ENCODE measurements around the gene CLIC1. TPM values are rescaled to one million over a fixed set of nuclear protein-coding genes. Genes with fewer than 3 reads are reported as not detected.

CLIC1 gene
- total RNA-seq, 2 experiments from 2014 or later = 314 to 413 TPM

DNA sequence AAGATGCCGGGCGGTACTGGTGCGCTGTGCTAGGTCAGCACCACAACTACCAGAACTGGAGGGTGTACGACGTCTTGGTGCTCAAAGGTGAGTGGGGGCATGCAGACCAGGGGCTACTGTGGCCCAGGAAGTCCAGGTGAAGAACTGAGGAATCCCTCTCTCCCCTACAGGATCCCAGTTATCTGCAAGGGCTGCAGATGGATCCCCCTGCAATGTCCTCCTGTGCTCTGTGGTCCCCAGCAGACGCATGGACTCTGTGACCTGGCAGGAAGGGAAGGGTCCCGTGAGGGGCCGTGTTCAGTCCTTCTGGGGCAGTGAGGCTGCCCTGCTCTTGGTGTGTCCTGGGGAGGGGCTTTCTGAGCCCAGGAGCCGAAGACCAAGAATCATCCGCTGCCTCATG lies 28.6 kb downstream of the CLIC1 start:
- CTCF ChIA-PET (ENCODE audit: unreplicated experiment) = no interaction called here
- H4K20me1 ChIP-seq (ENCODE audit: insufficient read depth, low read length) = no peaks in the 10 kb centered on the region
- intact Hi-C loops (cut with micrococcal nuclease; ENCODE audit: unreplicated experiment) = loop anchor here (10.0 kb wide), 1 partner anchor 247 kb away; the partner anchor contains the start of genes NELFE and SKIC2

DNA sequence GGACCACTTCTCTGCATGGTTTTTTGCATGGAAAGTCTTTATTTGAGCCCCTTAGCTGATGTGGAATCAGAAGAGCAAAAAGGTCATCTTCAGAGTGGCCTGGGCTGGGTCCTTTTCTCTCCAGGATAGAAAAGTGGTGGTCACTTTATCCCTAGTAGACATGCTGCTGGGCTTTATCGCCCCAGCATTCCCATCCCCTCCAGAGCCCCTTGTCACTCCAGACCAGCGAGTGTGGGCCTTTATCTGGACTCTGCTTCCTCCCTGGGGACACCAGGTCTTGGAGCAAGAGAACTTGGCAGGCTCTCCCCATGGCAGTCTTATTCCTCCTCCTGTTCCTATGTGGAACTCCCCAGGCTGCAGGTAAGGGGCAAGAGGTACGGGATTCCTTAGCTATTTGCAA lies 29.7 kb downstream of the CLIC1 start, which contains the start of gene LY6G6F:
Gene LY6G6F, plus strand, starts transcription at position 268 of the 400 bp plus-strand sequence. Its CDS starts 41 bp downstream, at position 309.
- Histone ChIP-seq H3K9me3 (ENCODE audit: low read length) (no peaks in the 10 kb centered on the region), H3K4me2 (ENCODE audit: low read length) (no peak within 1 kb of the TSS), H3K79me2 (ENCODE audit: insufficient read depth, low read depth, low read length) (peaks cover 11% of the 10 kb centered on the region; the same call in 1 of the 2 replicates), H3K9me2 (ENCODE audit: insufficient read depth, low read length) (no peaks in the 10 kb centered on the region), H3K27ac (ENCODE audit: low read depth, low read length, poor library complexity, severe bottlenecking) (no peak within 1 kb of the TSS), H3K4me3 (ENCODE audit: low read depth, low read length, poor library complexity, severe bottlenecking) (no peak within 1 kb of the TSS), H2AFZ (ENCODE audit: low read length) (no peak within 1 kb of the TSS), H3K36me3 (ENCODE audit: insufficient read depth, low read length) (no peaks in the 10 kb centered on the region), H3K4me1 (ENCODE audit: insufficient read depth, low read length, poor library complexity, severe bottlenecking) (peaks cover 22% of the 10 kb centered on the region), H4K20me1 (ENCODE audit: insufficient read depth, low read length) (no peaks in the 10 kb centered on the region)
- TF ChIP-seq, protein P1, sequence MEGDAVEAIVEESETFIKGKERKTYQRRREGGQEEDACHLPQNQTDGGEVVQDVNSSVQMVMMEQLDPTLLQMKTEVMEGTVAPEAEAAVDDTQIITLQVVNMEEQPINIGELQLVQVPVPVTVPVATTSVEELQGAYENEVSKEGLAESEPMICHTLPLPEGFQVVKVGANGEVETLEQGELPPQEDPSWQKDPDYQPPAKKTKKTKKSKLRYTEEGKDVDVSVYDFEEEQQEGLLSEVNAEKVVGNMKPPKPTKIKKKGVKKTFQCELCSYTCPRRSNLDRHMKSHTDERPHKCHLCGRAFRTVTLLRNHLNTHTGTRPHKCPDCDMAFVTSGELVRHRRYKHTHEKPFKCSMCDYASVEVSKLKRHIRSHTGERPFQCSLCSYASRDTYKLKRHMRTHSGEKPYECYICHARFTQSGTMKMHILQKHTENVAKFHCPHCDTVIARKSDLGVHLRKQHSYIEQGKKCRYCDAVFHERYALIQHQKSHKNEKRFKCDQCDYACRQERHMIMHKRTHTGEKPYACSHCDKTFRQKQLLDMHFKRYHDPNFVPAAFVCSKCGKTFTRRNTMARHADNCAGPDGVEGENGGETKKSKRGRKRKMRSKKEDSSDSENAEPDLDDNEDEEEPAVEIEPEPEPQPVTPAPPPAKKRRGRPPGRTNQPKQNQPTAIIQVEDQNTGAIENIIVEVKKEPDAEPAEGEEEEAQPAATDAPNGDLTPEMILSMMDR (conservative IDR thresholded peaks at IDR 0.05; ENCODE audit: low read length) = no peak
- TF ChIP-seq EZH2phosphoT487 (IDR thresholded peaks at IDR 0.05; ENCODE audit: borderline replicate concordance, low read depth, low read length) = no peak
- BruUV-seq (replicated peaks) = no TSS peak
- ChIA-PET CTCF (ENCODE audit: unreplicated experiment) (no interaction called here), POLR2A (no interaction called here)
- DNase-seq (ENCODE audit: low spot score) = no peak
- intact Hi-C loops (cut with micrococcal nuclease; ENCODE audit: unreplicated experiment) = loop anchor here (10.0 kb wide), 1 partner anchor 248 kb away; the partner anchor contains the start of genes NELFE and SKIC2

More for the DNA sequence above, 28.6 kb downstream of the CLIC1 start:
- Histone ChIP-seq H3K79me2 (ENCODE audit: insufficient read depth, low read depth, low read length) (peaks cover 1% of the 10 kb centered on the region; the same call in 1 of the 2 replicates), H3K36me3 (ENCODE audit: insufficient read depth, low read length) (no peaks in the 10 kb centered on the region), H3K9me2 (ENCODE audit: insufficient read depth, low read length) (no peaks in the 10 kb centered on the region), H3K4me3 (ENCODE audit: low read depth, low read length, poor library complexity, severe bottlenecking) (no peak overlapping the region), H3K4me2 (ENCODE audit: low read length) (no peak overlapping the region), H3K4me1 (ENCODE audit: insufficient read depth, low read length, poor library complexity, severe bottlenecking) (peaks cover 16% of the 10 kb centered on the region), H2AFZ (ENCODE audit: low read length) (no peak overlapping the region), H3K9me3 (ENCODE audit: low read length) (no peaks in the 10 kb centered on the region), H3K27ac (ENCODE audit: low read depth, low read length, poor library complexity, severe bottlenecking) (no peak overlapping the region)
- DNase-seq (ENCODE audit: low spot score) = no peak
- POLR2A ChIA-PET = no interaction called here
- TF ChIP-seq EZH2phosphoT487 (IDR thresholded peaks at IDR 0.05; ENCODE audit: borderline replicate concordance, low read depth, low read length) = no peak
- TF ChIP-seq, protein P1 (conservative IDR thresholded peaks at IDR 0.05; ENCODE audit: low read length) = no peak
- no TSS peak for BruUV-seq (replicated peaks)

DNA sequence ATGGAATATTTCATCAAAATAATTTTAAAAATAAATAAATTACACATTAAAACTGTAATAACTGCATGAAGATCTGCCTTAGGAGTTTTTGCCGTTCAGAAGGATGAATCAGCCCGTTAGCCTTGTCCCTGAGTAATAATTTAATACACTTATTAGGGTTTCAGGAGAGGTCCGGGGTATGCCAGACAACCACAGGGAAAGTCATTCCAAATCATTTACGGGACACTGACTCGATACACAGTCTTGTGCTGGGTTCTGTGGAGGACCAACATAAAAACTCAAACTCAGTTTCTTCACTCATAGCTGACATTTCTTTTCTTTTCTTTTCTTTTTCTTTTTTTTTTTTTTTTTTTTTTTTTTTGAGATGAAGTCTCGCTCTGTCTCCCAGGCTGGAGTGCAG lies 30.4 kb downstream of the CLIC1 start:
- Histone ChIP-seq H3K9me3 (ENCODE audit: low read length) (no peaks in the 10 kb centered on the region), H4K20me1 (ENCODE audit: insufficient read depth, low read length) (no peaks in the 10 kb centered on the region), H3K27ac (ENCODE audit: low read depth, low read length, poor library complexity, severe bottlenecking) (no peak overlapping the region), H2AFZ (ENCODE audit: low read length) (no peak overlapping the region), H3K79me2 (ENCODE audit: insufficient read depth, low read depth, low read length) (peaks cover 14% of the 10 kb centered on the region; the same call in 1 of the 2 replicates), H3K4me2 (ENCODE audit: low read length) (no peak overlapping the region), H3K9me2 (ENCODE audit: insufficient read depth, low read length) (no peaks in the 10 kb centered on the region), H3K4me3 (ENCODE audit: low read depth, low read length, poor library complexity, severe bottlenecking) (no peak overlapping the region), H3K4me1 (ENCODE audit: insufficient read depth, low read length, poor library complexity, severe bottlenecking) (peaks cover 23% of the 10 kb centered on the region), H3K36me3 (ENCODE audit: insufficient read depth, low read length) (no peaks in the 10 kb centered on the region)
- DNase-seq (ENCODE audit: low spot score) = no peak
- intact Hi-C loops (cut with micrococcal nuclease; ENCODE audit: unreplicated experiment) = loop anchor here (10.0 kb wide), 1 partner anchor 249 kb away; the partner anchor contains the start of genes NELFE and SKIC2
- ChIA-PET CTCF (ENCODE audit: unreplicated experiment) (no interaction called here), POLR2A (interaction anchor here (0.7 kb wide), 1 partner anchor 52 kb away, joined by 7 read pairs; no protein-coding TSS in a partner anchor)
- TF ChIP-seq, protein P1 (conservative IDR thresholded peaks at IDR 0.05; ENCODE audit: low read length) = no peak
- TF ChIP-seq EZH2phosphoT487 (IDR thresholded peaks at IDR 0.05; ENCODE audit: borderline replicate concordance, low read depth, low read length) = no peak
- BruUV-seq (replicated peaks) = no TSS peak

Data from OCI-LY7 (cell line).